ENCODE measurements around the gene STPG4. TPM values are rescaled to one million over a fixed set of nuclear protein-coding genes. Genes with fewer than 3 reads are reported as not detected.

The STPG4 gene
- total RNA-seq, 1 experiment from 2014 or later: not detected

- H3K9me3 ChIP-seq: no peaks in the 10 kb centered on the region
- H3K4me3 ChIP-seq: no peak overlapping the region
- H3K36me3 ChIP-seq: no peaks in the 10 kb centered on the region
- no peak for DNase-seq
- no peaks in the 10 kb centered on the region for H3K27me3 ChIP-seq
Measured at GRCh38 chr2:47086054-47086471, 69.0 kb downstream of the STPG4 start.

- peak; percentile 81 for DNase-seq
- Histone ChIP-seq H3K9me3 (no peaks in the 10 kb centered on the region), H3K36me3 (no peaks in the 10 kb centered on the region), H3K27me3 (no peaks in the 10 kb centered on the region), H3K4me3 (no peak overlapping the region)
Measured at GRCh38 chr2:47083886-47084687, 71.0 kb downstream of the STPG4 start.

GRCh38 chr2:47083485-47083884, 71.6 kb downstream of the STPG4 start:
- Histone ChIP-seq H3K4me3 (no peak overlapping the region), H3K27me3 (no peaks in the 10 kb centered on the region), H3K9me3 (no peaks in the 10 kb centered on the region), H3K36me3 (no peaks in the 10 kb centered on the region)
- no peak for DNase-seq

GRCh38 chr2:47083005-47083404, 72.1 kb downstream of the STPG4 start:
- DNase-seq: no peak
- no peaks in the 10 kb centered on the region for H3K36me3 ChIP-seq
- H3K4me3 ChIP-seq: no peak overlapping the region
- no peaks in the 10 kb centered on the region for H3K9me3 ChIP-seq
- H3K27me3 ChIP-seq: no peaks in the 10 kb centered on the region

GRCh38 chr2:47080888-47081301, 74.2 kb downstream of the STPG4 start:
- Histone ChIP-seq H3K36me3 (peaks cover 7% of the 10 kb centered on the region; the same call in 1 of the 2 replicates), H3K4me3 (no peak overlapping the region), H3K27me3 (no peaks in the 10 kb centered on the region), H3K9me3 (no peaks in the 10 kb centered on the region)
- DNase-seq: no peak

GRCh38 chr2:47079515-47080412, 75.3 kb downstream of the STPG4 start:
- Histone ChIP-seq H3K9me3 (no peaks in the 10 kb centered on the region), H3K36me3 (peaks cover 7% of the 10 kb centered on the region; the same call in 1 of the 2 replicates), H3K4me3 (no peak overlapping the region), H3K27me3 (no peaks in the 10 kb centered on the region)
- DNase-seq: peak; percentile 35

- DNase-seq: no peak
- Histone ChIP-seq H3K4me3 (no peak overlapping the region), H3K9me3 (no peaks in the 10 kb centered on the region), H3K27me3 (no peaks in the 10 kb centered on the region), H3K36me3 (peaks cover 7% of the 10 kb centered on the region; the same call in 1 of the 2 replicates)
Measured at GRCh38 chr2:47078541-47079482, 76.3 kb downstream of the STPG4 start.

- no peak for DNase-seq
- peaks cover 12% of the 10 kb centered on the region for H3K36me3 ChIP-seq
- no peaks in the 10 kb centered on the region for H3K9me3 ChIP-seq
- no peak overlapping the region for H3K4me3 ChIP-seq
- H3K27me3 ChIP-seq: no peaks in the 10 kb centered on the region
Measured at GRCh38 chr2:47077442-47078117, 77.5 kb downstream of the STPG4 start.

- peak; percentile 91 for DNase-seq
- H3K4me3 ChIP-seq: no peak overlapping the region
- H3K9me3 ChIP-seq: no peaks in the 10 kb centered on the region
- peaks cover 12% of the 10 kb centered on the region for H3K36me3 ChIP-seq
- H3K27me3 ChIP-seq: no peaks in the 10 kb centered on the region
Measured at GRCh38 chr2:47076586-47077441, 78.3 kb downstream of the STPG4 start.

GRCh38 chr2:47076126-47076506, 79.0 kb downstream of the STPG4 start:
- Histone ChIP-seq H3K36me3 (peaks cover 12% of the 10 kb centered on the region), H3K27me3 (no peaks in the 10 kb centered on the region), H3K9me3 (no peaks in the 10 kb centered on the region), H3K4me3 (no peak overlapping the region)
- no peak for DNase-seq

GRCh38 chr2:47075361-47076125, 79.6 kb downstream of the STPG4 start:
- H3K9me3 ChIP-seq: no peaks in the 10 kb centered on the region
- no peaks in the 10 kb centered on the region for H3K27me3 ChIP-seq
- H3K4me3 ChIP-seq: no peak overlapping the region
- DNase-seq: peak; percentile 23
- H3K36me3 ChIP-seq: peaks cover 12% of the 10 kb centered on the region

GRCh38 chr2:47074691-47075090, 80.4 kb downstream of the STPG4 start:
- DNase-seq: no peak
- H3K4me3 ChIP-seq: no peak overlapping the region
- H3K36me3 ChIP-seq: peaks cover 12% of the 10 kb centered on the region
- no peaks in the 10 kb centered on the region for H3K9me3 ChIP-seq
- H3K27me3 ChIP-seq: no peaks in the 10 kb centered on the region

GRCh38 chr2:47073641-47074040, 81.5 kb downstream of the STPG4 start:
- Histone ChIP-seq H3K27me3 (no peaks in the 10 kb centered on the region), H3K4me3 (no peak overlapping the region), H3K36me3 (peaks cover 21% of the 10 kb centered on the region), H3K9me3 (no peaks in the 10 kb centered on the region)
- DNase-seq: no peak

- H3K9me3 ChIP-seq: no peaks in the 10 kb centered on the region
- no peaks in the 10 kb centered on the region for H3K27me3 ChIP-seq
- no peak overlapping the region for H3K4me3 ChIP-seq
- peaks cover 21% of the 10 kb centered on the region for H3K36me3 ChIP-seq
- DNase-seq: no peak
Measured at GRCh38 chr2:47073217-47073616, 81.9 kb downstream of the STPG4 start.

Data from MG63 (cell line).